ENCODE measurements around the gene ABCA4. TPM values are rescaled to one million over a fixed set of nuclear protein-coding genes. Genes with fewer than 3 reads are reported as not detected.

The ABCA4 gene
- total and polyA plus RNA-seq, 11 donors: 0.04 to 0.37 (median 0.16) TPM; not detected in 2

DNA sequence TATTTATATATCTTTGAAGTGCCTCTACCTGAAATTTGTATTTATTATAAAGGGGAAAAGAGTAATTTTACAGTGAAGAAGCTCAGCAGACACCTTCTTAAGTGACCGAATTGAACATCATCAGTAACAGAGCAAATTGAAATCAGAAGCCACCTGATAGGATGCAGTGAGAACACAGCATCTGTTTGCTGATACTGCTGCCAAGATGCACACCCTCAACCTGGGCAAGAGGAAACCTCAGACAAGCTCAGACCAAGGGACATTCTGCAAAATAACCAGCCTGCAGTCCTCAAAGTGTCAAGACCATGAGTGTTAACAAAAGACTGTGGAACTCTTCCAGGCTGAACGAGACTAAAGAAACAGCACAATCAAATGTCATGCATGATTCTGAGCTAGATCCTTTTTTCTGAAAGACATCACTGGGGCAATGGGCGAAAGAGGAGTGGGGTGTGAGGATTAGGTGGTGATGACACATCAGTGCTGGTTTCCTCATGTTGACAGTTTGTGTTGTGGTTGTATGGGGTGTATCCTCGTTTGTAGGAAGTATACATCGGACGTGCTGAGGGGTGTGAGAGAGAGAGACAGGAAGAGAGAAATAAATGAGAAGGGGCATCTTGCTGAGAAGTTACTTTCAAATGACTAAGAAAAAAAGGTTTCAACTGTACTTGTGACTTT is 103.7 kb downstream of the ABCA4 start:
- H3K4me1 ChIP-seq: peaks cover 0 to 20% (median 3%) of the 10 kb centered on the region in 12 donors
- H3K9me3 ChIP-seq: no peaks in the 10 kb centered on the region
- ATAC-seq (no peak), DNase-seq (no peak)
- H3K27me3 ChIP-seq: no peaks in the 10 kb centered on the region
- TF ChIP-seq, protein P1, sequence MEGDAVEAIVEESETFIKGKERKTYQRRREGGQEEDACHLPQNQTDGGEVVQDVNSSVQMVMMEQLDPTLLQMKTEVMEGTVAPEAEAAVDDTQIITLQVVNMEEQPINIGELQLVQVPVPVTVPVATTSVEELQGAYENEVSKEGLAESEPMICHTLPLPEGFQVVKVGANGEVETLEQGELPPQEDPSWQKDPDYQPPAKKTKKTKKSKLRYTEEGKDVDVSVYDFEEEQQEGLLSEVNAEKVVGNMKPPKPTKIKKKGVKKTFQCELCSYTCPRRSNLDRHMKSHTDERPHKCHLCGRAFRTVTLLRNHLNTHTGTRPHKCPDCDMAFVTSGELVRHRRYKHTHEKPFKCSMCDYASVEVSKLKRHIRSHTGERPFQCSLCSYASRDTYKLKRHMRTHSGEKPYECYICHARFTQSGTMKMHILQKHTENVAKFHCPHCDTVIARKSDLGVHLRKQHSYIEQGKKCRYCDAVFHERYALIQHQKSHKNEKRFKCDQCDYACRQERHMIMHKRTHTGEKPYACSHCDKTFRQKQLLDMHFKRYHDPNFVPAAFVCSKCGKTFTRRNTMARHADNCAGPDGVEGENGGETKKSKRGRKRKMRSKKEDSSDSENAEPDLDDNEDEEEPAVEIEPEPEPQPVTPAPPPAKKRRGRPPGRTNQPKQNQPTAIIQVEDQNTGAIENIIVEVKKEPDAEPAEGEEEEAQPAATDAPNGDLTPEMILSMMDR (IDR thresholded peaks at IDR 0.05): no peak
- TF ChIP-seq POLR2A (IDR thresholded peaks at IDR 0.05): no peak
- 64 to 70% (median 67%) methylated on average over 6 of the region's 6 CpGs for WGBS, 4 donors
- no peak overlapping the region for H3K4me3 ChIP-seq
- intact Hi-C loops (cut with DNase I): no loop called here
- H3K27ac ChIP-seq: no peak overlapping the region
- H3K36me3 ChIP-seq: no peaks in the 10 kb centered on the region

DNA sequence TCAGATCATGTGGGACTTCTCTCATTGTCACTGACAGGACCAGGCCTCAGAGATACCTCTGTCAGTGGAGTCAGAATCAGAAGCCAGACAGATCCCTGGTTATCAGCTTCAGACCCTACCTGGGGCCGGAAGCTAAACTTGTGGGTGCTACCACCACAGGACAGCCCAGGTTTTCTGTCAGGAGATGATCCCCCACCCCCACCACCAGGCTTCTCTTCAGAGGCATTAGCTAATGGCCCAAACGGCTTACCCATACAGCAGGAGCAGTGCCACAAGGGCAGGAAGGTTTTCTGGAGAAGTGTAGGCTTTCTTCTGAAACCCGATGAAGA is 105.5 kb downstream of the ABCA4 start:
- ATAC-seq: no peak
- WGBS, 4 donors: 70 to 96% (median 92%) methylated on average over 2 to 3 of the region's 3 CpGs

DNA sequence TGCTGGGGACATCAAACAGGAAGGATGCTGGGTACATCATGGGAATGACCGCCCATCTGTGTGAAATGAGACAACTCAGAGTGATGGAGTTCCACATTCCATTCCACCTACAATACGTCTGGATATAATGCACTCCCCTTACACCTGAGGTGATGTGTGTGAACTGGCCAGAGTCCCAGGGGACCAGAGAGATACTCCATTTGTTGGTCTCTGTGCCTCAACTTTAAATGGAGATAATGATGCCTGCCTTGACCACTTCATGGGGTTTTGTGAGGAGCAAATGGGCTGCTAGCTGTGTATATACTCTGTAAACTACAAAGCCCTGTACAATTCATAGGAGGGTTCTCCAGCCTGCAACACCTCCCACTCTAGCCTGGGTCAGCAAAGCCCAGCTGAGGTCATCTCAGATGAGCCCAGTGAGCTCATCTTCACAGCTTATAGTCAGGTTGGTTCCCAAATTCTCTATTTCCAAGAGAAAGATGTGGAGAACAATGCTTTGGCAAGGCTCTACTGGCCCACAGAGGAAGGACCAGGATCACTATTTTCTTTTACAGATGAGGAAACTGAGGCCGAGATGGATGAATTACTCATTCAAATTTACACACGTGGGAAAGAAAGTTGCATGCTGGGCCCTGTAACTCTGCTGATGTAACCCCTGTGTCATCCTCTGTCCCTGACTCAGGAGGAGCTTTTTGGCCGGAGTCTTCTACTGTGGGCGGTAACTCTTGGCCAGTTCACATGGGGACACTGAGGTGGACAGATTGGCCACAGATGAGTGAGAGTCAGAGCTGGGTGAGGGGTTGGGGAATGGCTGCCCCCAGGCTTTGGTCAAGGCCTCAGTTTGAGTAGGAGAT is 106.1 kb downstream of the ABCA4 start:
- no peak overlapping the region for H3K27ac ChIP-seq

More for the DNA sequence above, 105.5 kb downstream of the ABCA4 start:
- no peak for DNase-seq
- no peak overlapping the region for H3K4me3 ChIP-seq
- intact Hi-C loops (cut with DNase I): no loop called here
- no peak for TF ChIP-seq POLR2A (IDR thresholded peaks at IDR 0.05)
- TF ChIP-seq, protein P1 (IDR thresholded peaks at IDR 0.05): no peak
- no peaks in the 10 kb centered on the region for H3K27me3 ChIP-seq
- no peak overlapping the region for H3K27ac ChIP-seq
- no peaks in the 10 kb centered on the region for H3K36me3 ChIP-seq
- H3K9me3 ChIP-seq: no peaks in the 10 kb centered on the region
- H3K4me1 ChIP-seq: peaks cover 0 to 11% (median 0%) of the 10 kb centered on the region in 12 donors

DNA sequence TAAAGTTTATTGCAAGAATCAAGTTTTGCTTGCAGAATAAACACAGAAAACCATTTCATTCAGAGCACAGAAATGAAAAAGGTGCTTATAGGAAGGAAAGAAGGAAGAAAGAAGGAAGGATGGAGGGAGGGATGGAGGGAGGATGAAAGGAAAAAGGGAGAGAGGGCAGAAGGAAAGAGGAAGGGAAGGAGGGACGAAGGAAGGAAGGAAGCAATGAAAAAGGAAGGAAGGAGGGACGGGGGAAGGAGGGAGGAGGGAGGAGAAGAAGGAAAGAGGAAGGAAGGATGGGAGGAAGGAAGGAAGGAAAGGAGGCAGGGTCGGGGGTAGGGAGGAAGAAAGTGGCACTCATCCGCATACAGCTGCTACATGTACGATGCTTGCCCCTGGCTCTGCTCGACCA is 106.9 kb downstream of the ABCA4 start:
- TF ChIP-seq POLR2A (IDR thresholded peaks at IDR 0.05): no peak
- TF ChIP-seq, protein P1 (IDR thresholded peaks at IDR 0.05): no peak
- DNase-seq (no peak), ATAC-seq (no peak)
- H3K36me3 ChIP-seq: no peaks in the 10 kb centered on the region
- intact Hi-C loops (cut with DNase I): no loop called here
- no peak overlapping the region for H3K4me3 ChIP-seq
- H3K27ac ChIP-seq: no peak overlapping the region
- peaks cover 0 to 10% (median 0%) of the 10 kb centered on the region in 12 donors for H3K4me1 ChIP-seq
- no peaks in the 10 kb centered on the region for H3K27me3 ChIP-seq
- 59 to 74% (median 70%) methylated on average over 6 of the region's 6 CpGs for WGBS, 4 donors
- no peaks in the 10 kb centered on the region for H3K9me3 ChIP-seq

More for the DNA sequence above, 106.1 kb downstream of the ABCA4 start:
- Histone ChIP-seq H3K27me3 (no peaks in the 10 kb centered on the region), H3K9me3 (no peaks in the 10 kb centered on the region), H3K4me3 (no peak overlapping the region), H3K36me3 (no peaks in the 10 kb centered on the region), H3K4me1 (peaks cover 0 to 10% (median 0%) of the 10 kb centered on the region in 12 donors)
- WGBS, 4 donors: 89 to 93% (median 91%) methylated on average over 6 of the region's 6 CpGs
- TF ChIP-seq POLR2A (IDR thresholded peaks at IDR 0.05): no peak
- TF ChIP-seq, protein P1 (IDR thresholded peaks at IDR 0.05): no peak
- peak in 1 of 4 donors; percentile 57 for ATAC-seq
- intact Hi-C loops (cut with DNase I): no loop called here
- DNase-seq: no peak
